Sigmoid colon (tissue), 4 donors: Measurements from ENCODE around the gene MELTF.
A peak's percentile ranks its signal among the peaks of the same experiment; 100 is the strongest.

Source experiments
- CTCF ChIP-seq, 4 experiments: fragments of 450-650 bp in 3 of 4; fragments of 200-600 bp in 1 of 4; IDR thresholded peaks; one replicate each; pipeline ENCODE4 v1.5.1; 2016 to 2019; ENCODE audit warnings: antibody characterized with exemption in 4 of 4, mild to moderate bottlenecking in 3 of 4, moderate library complexity in 2 of 4
- POLR2AphosphoS5 ChIP-seq, 4 donors: sonication (generic); formaldehyde crosslinking; IDR thresholded peaks; one replicate each; pipeline ENCODE4 v1.6.1; 2017; ENCODE audit warnings: antibody characterized with exemption in 4 of 4

GRCh38 chr3:197002701-197003454 is 26.7 kb downstream of the MELTF start:
- TF ChIP-seq CTCF (IDR thresholded peaks at IDR 0.05) (peak in 3 of 4 experiments; percentile 19 to 79 (median 41)), POLR2AphosphoS5 (IDR thresholded peaks at IDR 0.05) (peak in 1 of 4 donors; percentile 9)
